Nephron progenitor cell (in vitro differentiated cells): ENCODE data around the gene SLC6A7.

Experiments
- DNase-seq: peaks from one replicate; pipeline ENCODE4 v3.0.0; 2021
- H3K27ac Mint-ChIP-seq: 2 replicates; pipeline ENCODE4 v1.8.0; 2021; ENCODE audit warnings: mild to moderate bottlenecking, moderate library complexity, mixed read lengths
- H3K27me3 Mint-ChIP-seq: 2 replicates; pipeline ENCODE4 v1.8.0; 2021; ENCODE audit warnings: mild to moderate bottlenecking, low read depth, mixed read lengths; ENCODE audit not compliant: poor library complexity
- H3K36me3 Mint-ChIP-seq: 2 replicates; pipeline ENCODE4 v1.8.0; 2021; ENCODE audit warnings: low read depth, mixed read lengths
- H3K4me1 Mint-ChIP-seq: 2 replicates; pipeline ENCODE4 v1.8.0; 2021; ENCODE audit warnings: mixed read lengths
- H3K4me3 Mint-ChIP-seq: 2 replicates; pipeline ENCODE4 v1.8.0; 2021; ENCODE audit warnings: mild to moderate bottlenecking, moderate library complexity, mixed read lengths
- H3K9me3 Mint-ChIP-seq: 2 replicates; pipeline ENCODE4 v1.8.0; 2021; ENCODE audit warnings: mild to moderate bottlenecking, moderate library complexity, mixed read lengths
- TF ChIP-seq, protein P1 (sequence below): fragments of 200-600 bp; sonication (generic); IDR thresholded peaks from 2 replicates; pipeline ENCODE4 v1.5.0; 2021; ENCODE audit warnings: antibody characterized with exemption

Gene SLC6A7

GRCh38 chr5:150248946-150249345 is 59.1 kb downstream of the SLC6A7 start:
- DNase-seq: no peak
- Mint-ChIP-seq H3K4me3 (no peak overlapping the region), H3K27me3 (no peaks in the 10 kb centered on the region), H3K36me3 (no peaks in the 10 kb centered on the region), H3K27ac (no peak overlapping the region), H3K9me3 (no peaks in the 10 kb centered on the region), H3K4me1 (peaks cover 39% of the 10 kb centered on the region)
- TF ChIP-seq, protein P1, sequence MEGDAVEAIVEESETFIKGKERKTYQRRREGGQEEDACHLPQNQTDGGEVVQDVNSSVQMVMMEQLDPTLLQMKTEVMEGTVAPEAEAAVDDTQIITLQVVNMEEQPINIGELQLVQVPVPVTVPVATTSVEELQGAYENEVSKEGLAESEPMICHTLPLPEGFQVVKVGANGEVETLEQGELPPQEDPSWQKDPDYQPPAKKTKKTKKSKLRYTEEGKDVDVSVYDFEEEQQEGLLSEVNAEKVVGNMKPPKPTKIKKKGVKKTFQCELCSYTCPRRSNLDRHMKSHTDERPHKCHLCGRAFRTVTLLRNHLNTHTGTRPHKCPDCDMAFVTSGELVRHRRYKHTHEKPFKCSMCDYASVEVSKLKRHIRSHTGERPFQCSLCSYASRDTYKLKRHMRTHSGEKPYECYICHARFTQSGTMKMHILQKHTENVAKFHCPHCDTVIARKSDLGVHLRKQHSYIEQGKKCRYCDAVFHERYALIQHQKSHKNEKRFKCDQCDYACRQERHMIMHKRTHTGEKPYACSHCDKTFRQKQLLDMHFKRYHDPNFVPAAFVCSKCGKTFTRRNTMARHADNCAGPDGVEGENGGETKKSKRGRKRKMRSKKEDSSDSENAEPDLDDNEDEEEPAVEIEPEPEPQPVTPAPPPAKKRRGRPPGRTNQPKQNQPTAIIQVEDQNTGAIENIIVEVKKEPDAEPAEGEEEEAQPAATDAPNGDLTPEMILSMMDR: no peak

DNA sequence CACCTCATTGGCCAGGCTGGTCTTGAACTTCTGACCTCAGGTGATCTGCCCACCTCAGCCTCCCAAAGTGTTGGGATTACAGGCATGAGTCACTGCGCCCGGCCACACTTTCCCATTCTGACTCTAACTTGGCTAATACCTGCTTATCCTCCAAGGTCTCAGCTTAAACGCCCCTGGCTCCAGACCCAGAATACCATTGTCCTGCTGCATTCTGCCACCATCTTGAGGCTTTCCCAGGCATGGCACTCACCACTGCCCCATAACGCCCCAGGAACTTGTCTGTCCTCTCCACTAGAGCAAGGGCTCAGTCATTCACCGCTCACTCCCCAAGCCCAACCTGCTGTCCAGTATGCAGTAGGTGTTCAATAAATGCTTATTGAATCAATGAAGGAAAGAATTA is 59.9 kb downstream of the SLC6A7 start:
- no peaks in the 10 kb centered on the region for H3K36me3 Mint-ChIP-seq
- no peak overlapping the region for H3K4me3 Mint-ChIP-seq
- H3K27me3 Mint-ChIP-seq: no peaks in the 10 kb centered on the region
- peaks cover 38% of the 10 kb centered on the region for H3K4me1 Mint-ChIP-seq
- no peaks in the 10 kb centered on the region for H3K9me3 Mint-ChIP-seq
- TF ChIP-seq, protein P1: no peak
- no peak overlapping the region for H3K27ac Mint-ChIP-seq
- DNase-seq: no peak

DNA sequence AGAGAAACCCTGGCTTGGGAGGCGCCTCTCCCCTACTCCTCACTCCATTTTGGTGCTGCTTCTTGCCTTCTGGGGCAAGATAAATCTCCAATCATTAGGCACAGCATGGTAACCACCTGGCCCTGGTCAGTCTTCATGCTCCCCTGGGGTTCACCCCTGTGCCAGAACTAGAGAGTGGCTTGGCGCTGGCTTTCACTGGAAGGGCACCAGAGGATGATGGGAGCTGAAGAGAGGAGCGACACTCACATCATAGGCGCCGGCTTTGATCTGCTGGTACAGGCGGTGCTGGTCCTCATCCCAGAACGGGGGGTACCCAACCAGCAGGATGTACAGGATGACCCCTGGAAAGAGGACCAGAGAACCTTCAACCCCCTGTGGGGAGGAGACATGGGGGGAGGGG is 61.6 kb downstream of the SLC6A7 start:
- no peaks in the 10 kb centered on the region for H3K9me3 Mint-ChIP-seq
- H3K36me3 Mint-ChIP-seq: no peaks in the 10 kb centered on the region
- H3K27me3 Mint-ChIP-seq: no peaks in the 10 kb centered on the region
- no peak for DNase-seq
- no peak overlapping the region for H3K4me3 Mint-ChIP-seq
- no peak overlapping the region for H3K27ac Mint-ChIP-seq
- H3K4me1 Mint-ChIP-seq: peaks cover 38% of the 10 kb centered on the region
- TF ChIP-seq, protein P1: no peak

DNA sequence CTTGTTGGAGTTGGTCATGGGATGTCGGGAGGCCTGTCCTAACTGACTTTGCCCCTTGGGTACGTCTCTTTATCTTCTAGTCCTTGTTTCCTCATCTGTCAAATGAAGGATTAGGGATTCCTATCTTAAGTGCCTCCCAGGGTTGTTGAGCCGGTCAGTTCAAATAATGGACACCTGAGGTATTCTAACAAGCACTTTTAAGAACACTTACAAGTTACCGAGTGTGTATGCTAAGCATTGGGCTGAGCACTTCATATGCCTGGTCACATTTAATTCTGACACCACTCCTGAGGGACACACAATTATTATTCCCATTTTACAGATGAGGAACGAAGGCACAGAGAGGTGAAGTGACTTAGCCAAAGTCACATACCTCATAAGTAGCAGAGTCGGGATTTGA is 62.6 kb downstream of the SLC6A7 start:
- no peak overlapping the region for H3K4me3 Mint-ChIP-seq
- TF ChIP-seq, protein P1: no peak
- no peak overlapping the region for H3K27ac Mint-ChIP-seq
- H3K36me3 Mint-ChIP-seq: no peaks in the 10 kb centered on the region
- no peak for DNase-seq
- peaks cover 38% of the 10 kb centered on the region for H3K4me1 Mint-ChIP-seq
- H3K9me3 Mint-ChIP-seq: no peaks in the 10 kb centered on the region
- peaks cover 4% of the 10 kb centered on the region for H3K27me3 Mint-ChIP-seq

DNA sequence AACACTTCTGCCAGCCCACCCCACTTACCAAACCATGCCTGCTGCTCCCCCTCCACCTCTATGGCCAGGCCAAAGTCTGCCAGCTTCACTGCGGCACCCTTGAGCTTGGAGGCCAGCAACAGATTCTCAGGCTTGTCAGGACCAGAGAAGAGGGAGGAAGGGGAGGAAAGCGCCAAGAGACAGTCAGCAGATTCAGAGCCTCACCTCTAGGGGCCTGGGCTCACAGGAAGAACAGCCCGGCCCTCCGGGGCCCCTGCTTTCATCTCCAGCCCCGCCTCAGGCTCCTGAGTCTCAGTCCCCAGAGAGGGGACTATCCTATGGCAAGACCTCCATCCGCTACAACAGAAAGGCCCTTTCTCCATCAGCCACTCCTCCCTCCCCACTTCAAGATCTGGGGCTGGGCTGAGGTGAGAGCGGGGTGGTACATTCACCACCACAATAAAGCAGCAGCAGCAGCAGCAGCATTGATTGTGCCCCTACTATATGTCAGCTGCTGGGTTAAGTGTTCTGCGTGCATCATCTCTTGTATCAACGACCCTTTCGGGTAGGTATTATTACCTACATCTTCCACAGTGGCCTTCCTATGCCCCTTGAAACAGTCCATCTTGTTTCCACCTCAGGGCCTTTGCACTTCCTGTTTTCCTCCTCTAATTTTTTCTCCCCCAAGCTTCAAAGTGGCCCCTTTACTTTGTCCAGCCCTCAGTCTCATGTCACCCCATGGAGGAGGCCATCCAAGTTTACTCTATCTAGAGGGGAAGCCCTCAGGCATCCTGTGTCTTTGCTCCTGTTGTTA is 63.8 kb downstream of the SLC6A7 start:
- TF ChIP-seq, protein P1: no peak
- H3K27me3 Mint-ChIP-seq: peaks cover 4% of the 10 kb centered on the region
- H3K36me3 Mint-ChIP-seq: no peaks in the 10 kb centered on the region
- DNase-seq: no peak
- no peak overlapping the region for H3K27ac Mint-ChIP-seq
- peaks cover 49% of the 10 kb centered on the region for H3K4me1 Mint-ChIP-seq
- no peaks in the 10 kb centered on the region for H3K9me3 Mint-ChIP-seq
- H3K4me3 Mint-ChIP-seq: no peak overlapping the region

DNA sequence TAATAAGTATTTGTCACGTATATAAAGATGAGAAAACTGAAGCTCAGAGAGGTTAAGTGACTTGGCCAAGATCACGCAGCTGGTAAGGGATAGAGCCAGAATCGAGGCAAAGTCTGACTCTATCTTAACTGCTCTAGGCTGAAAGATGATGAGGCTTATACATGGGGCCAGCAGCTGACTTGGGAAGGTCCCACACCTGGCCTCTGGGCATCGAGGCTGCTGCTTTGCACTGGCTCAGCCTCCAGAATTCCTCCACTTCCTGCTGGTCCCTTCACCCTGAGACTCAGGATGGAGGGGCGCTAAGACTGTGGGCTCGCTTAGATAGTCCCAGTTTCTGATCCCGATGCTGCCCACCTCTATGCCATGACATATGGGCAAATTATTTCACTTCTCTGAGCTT is 64.5 kb downstream of the SLC6A7 start:
- TF ChIP-seq, protein P1: no peak
- no peaks in the 10 kb centered on the region for H3K36me3 Mint-ChIP-seq
- H3K27me3 Mint-ChIP-seq: peaks cover 4% of the 10 kb centered on the region
- no peak overlapping the region for H3K27ac Mint-ChIP-seq
- no peak for DNase-seq
- H3K9me3 Mint-ChIP-seq: no peaks in the 10 kb centered on the region
- no peak overlapping the region for H3K4me3 Mint-ChIP-seq
- H3K4me1 Mint-ChIP-seq: peaks cover 51% of the 10 kb centered on the region
